ENCODE data around the gene BIRC6. TPM values are rescaled to one million over a fixed set of nuclear protein-coding genes. Genes with fewer than 3 reads are reported as not detected.
"Not testable (repeated sequence)": the region's sequence is repeated elsewhere in the genome, so short reads cannot be mapped to it uniquely, and the experiment has no call there.

Gene BIRC6
- total RNA-seq, 1 donor from 2014 or later: 98.0 TPM

- TF ChIP-seq CTCF (IDR thresholded peaks at IDR 0.05; ENCODE audit: unreplicated experiment): no peak
- Mint-ChIP-seq H3K27me3 (no peaks in the 10 kb centered on the region), H3K4me1 (ENCODE audit: low read depth) (no peaks in the 10 kb centered on the region), H3K9me3 (ENCODE audit: low read depth) (no peaks in the 10 kb centered on the region), H3K27ac (no peak overlapping the region), H3K4me3 (ENCODE audit: low read depth) (no peak overlapping the region), H3K36me3 (ENCODE audit: insufficient read depth) (peaks cover 20% of the 10 kb centered on the region)
- no peak for DNase-seq (ENCODE audit: low spot score, unreplicated experiment)
These were observed 166.9 kb downstream of the BIRC6 start for GRCh38 chr2:32523686-32524085.

GRCh38 chr2:32532341-32532740 is 175.5 kb downstream of the BIRC6 start:
- Mint-ChIP-seq H3K27ac (no peak overlapping the region), H3K27me3 (no peaks in the 10 kb centered on the region), H3K36me3 (ENCODE audit: insufficient read depth) (peaks cover 41% of the 10 kb centered on the region), H3K4me1 (ENCODE audit: low read depth) (no peaks in the 10 kb centered on the region), H3K4me3 (ENCODE audit: low read depth) (no peak overlapping the region), H3K9me3 (ENCODE audit: low read depth) (peaks cover 5% of the 10 kb centered on the region)
- DNase-seq (ENCODE audit: low spot score, unreplicated experiment): no peak
- no peak for TF ChIP-seq CTCF (IDR thresholded peaks at IDR 0.05; ENCODE audit: unreplicated experiment)

- H3K4me3 Mint-ChIP-seq (ENCODE audit: low read depth): no peak overlapping the region
- TF ChIP-seq CTCF (IDR thresholded peaks at IDR 0.05; ENCODE audit: unreplicated experiment): no peak
- H3K9me3 Mint-ChIP-seq (ENCODE audit: low read depth): peaks cover 5% of the 10 kb centered on the region
- H3K27me3 Mint-ChIP-seq: no peaks in the 10 kb centered on the region
- H3K36me3 Mint-ChIP-seq (ENCODE audit: insufficient read depth): peaks cover 38% of the 10 kb centered on the region
- DNase-seq (ENCODE audit: low spot score, unreplicated experiment): no peak
- no peak overlapping the region for H3K27ac Mint-ChIP-seq
- no peaks in the 10 kb centered on the region for H3K4me1 Mint-ChIP-seq (ENCODE audit: low read depth)
These were observed 176.1 kb downstream of the BIRC6 start for GRCh38 chr2:32532961-32533360.

GRCh38 chr2:32534831-32535230 is 178.0 kb downstream of the BIRC6 start:
- Mint-ChIP-seq H3K27me3 (no peaks in the 10 kb centered on the region), H3K9me3 (ENCODE audit: low read depth) (peaks cover 5% of the 10 kb centered on the region), H3K4me3 (ENCODE audit: low read depth) (no peak overlapping the region), H3K4me1 (ENCODE audit: low read depth) (no peaks in the 10 kb centered on the region), H3K27ac (no peak overlapping the region), H3K36me3 (ENCODE audit: insufficient read depth) (peaks cover 37% of the 10 kb centered on the region)
- DNase-seq (ENCODE audit: low spot score, unreplicated experiment): no peak
- TF ChIP-seq CTCF (IDR thresholded peaks at IDR 0.05; ENCODE audit: unreplicated experiment): no peak

GRCh38 chr2:32538735-32539134 is 181.9 kb downstream of the BIRC6 start:
- Mint-ChIP-seq H3K36me3 (ENCODE audit: insufficient read depth) (peaks cover 28% of the 10 kb centered on the region), H3K4me3 (ENCODE audit: low read depth) (no peak overlapping the region), H3K27ac (no peak overlapping the region), H3K9me3 (ENCODE audit: low read depth) (peaks cover 5% of the 10 kb centered on the region), H3K4me1 (ENCODE audit: low read depth) (no peaks in the 10 kb centered on the region), H3K27me3 (no peaks in the 10 kb centered on the region)
- TF ChIP-seq CTCF (IDR thresholded peaks at IDR 0.05; ENCODE audit: unreplicated experiment): no peak
- no peak for DNase-seq (ENCODE audit: low spot score, unreplicated experiment)

- H3K27ac Mint-ChIP-seq; H3K4me1 Mint-ChIP-seq (ENCODE audit: low read depth); H3K9me3 Mint-ChIP-seq (ENCODE audit: low read depth); H3K27me3 Mint-ChIP-seq; H3K36me3 Mint-ChIP-seq (ENCODE audit: insufficient read depth); DNase-seq (ENCODE audit: low spot score, unreplicated experiment); H3K4me3 Mint-ChIP-seq (ENCODE audit: low read depth): not testable (repeated sequence)
These were observed 195.7 kb downstream of the BIRC6 start for GRCh38 chr2:32552483-32552882.
